SK-N-SH (cell line): ENCODE results near the gene PPP3R1. TPM values are rescaled to one million over a fixed set of nuclear protein-coding genes. Genes with fewer than 3 reads are reported as not detected.

Experiments
- CTCF ChIA-PET: fragments of 300-600, 350-600 bp; formaldehyde crosslinking; extraction: SDS; loops from one replicate; lab custom pipeline; 2021; lab: Yijun Ruan, JAX
- POLR2A ChIA-PET: fragments of 350-600 bp; sonication (Branson Sonifier 250); formaldehyde crosslinking; extraction: SDS; loops from one replicate; lab custom pipeline; 2020; ENCODE audit warnings: antibody characterized with exemption, inconsistent platforms; lab: Yijun Ruan, JAX
- DNase-seq: peaks from one replicate; pipeline ENCODE4 v3.0.0; 2012
- H2AFZ ChIP-seq: fragments of 200-600 bp; sonication (generic); 2 replicates; pipeline ENCODE4 v1.8.1; 2016; ENCODE audit warnings: antibody characterized with exemption, mild to moderate bottlenecking, low read depth
- H3F3A ChIP-seq: fragments of 200-600 bp; sonication (generic); replicated peaks from 2 replicates; pipeline ENCODE3; 2016; ENCODE audit warnings: antibody characterized with exemption, mild to moderate bottlenecking; ENCODE audit not compliant: insufficient read depth
- H3K27ac ChIP-seq, 2 experiments: fragments of 200-500 bp in 1 of 2; fragments of 200-600 bp in 1 of 2; sonication (Bioruptor generic) in 1 of 2; sonication (generic), shearing (Covaris generic) in 1 of 2; 2 replicates each; pipeline versions ENCODE4 v1.5.1 to v1.6.1; 2014 to 2016; ENCODE audit warnings: low read depth in 2 of 2, inconsistent platforms in 1 of 2, low read length in 1 of 2, mild to moderate bottlenecking in 1 of 2, mixed read lengths in 1 of 2
- H3K27me3 ChIP-seq: fragments of 200-600 bp; sonication (generic), shearing (Covaris generic); 2 replicates; pipeline ENCODE4 v1.6.1; 2016; ENCODE audit warnings: mixed run types; ENCODE audit not compliant: insufficient read depth
- H3K36me3 ChIP-seq, 2 experiments: fragments of 200-500 bp in 1 of 2; fragments of 200-600 bp in 1 of 2; sonication (Bioruptor generic) in 1 of 2; sonication (generic) in 1 of 2; replicated peaks in 1 of 2; 2 replicates each; pipeline versions ENCODE3 to v1.5.1; 2014 to 2016; ENCODE audit warnings: low read length in 1 of 2, mild to moderate bottlenecking in 1 of 2; ENCODE audit not compliant: insufficient read depth in 2 of 2, control insufficient read depth in 1 of 2
- H3K4me1 ChIP-seq, 2 experiments: fragments of 200-500 bp in 1 of 2; fragments of 200-600 bp in 1 of 2; sonication (Bioruptor generic) in 1 of 2; sonication (generic), shearing (Covaris generic) in 1 of 2; 2 replicates each; pipeline versions ENCODE4 v1.5.1 to v1.6.1; 2014 to 2016; ENCODE audit warnings: low read depth in 1 of 2, low read length in 1 of 2, mixed run types in 1 of 2; ENCODE audit not compliant: insufficient read depth in 2 of 2, control insufficient read depth in 1 of 2
- H3K4me2 ChIP-seq: fragments of 200-600 bp; sonication (generic), shearing (Covaris generic); 2 replicates; pipeline ENCODE4 v1.6.1; 2017; ENCODE audit warnings: mixed run types
- H3K4me3 ChIP-seq, 2 experiments: fragments of 200-500 bp in 1 of 2; fragments of 200-600 bp in 1 of 2; sonication (Bioruptor generic) in 1 of 2; sonication (generic), shearing (Covaris generic) in 1 of 2; 2 replicates each; pipeline versions ENCODE4 v1.5.1 to v1.8.1; 2014 to 2016; ENCODE audit warnings: low read depth in 2 of 2, inconsistent platforms in 1 of 2, low read length in 1 of 2, mild to moderate bottlenecking in 1 of 2, mixed read lengths in 1 of 2, moderate library complexity in 1 of 2
- H3K79me2 ChIP-seq: fragments of 200-600 bp; sonication (generic); 2 replicates; pipeline ENCODE4 v1.8.1; 2017; ENCODE audit warnings: mild to moderate bottlenecking; ENCODE audit not compliant: insufficient read depth
- H3K9ac ChIP-seq: fragments of 200-600 bp; sonication (generic); 2 replicates; pipeline ENCODE4 v1.6.1; 2017; ENCODE audit warnings: mixed run types
- H3K9me2 ChIP-seq: fragments of 200-600 bp; sonication (generic); 2 replicates; pipeline ENCODE4 v1.6.1; 2017; ENCODE audit warnings: mixed run types
- H3K9me3 ChIP-seq: fragments of 200-600 bp; sonication (generic); 2 replicates; pipeline ENCODE4 v1.6.1; 2017; ENCODE audit warnings: mixed run types, mild to moderate bottlenecking, moderate library complexity
- H4K20me1 ChIP-seq: fragments of 200-600 bp; sonication (generic); 2 replicates; pipeline ENCODE4 v1.6.1; 2017; ENCODE audit warnings: mild to moderate bottlenecking, mixed run types; ENCODE audit not compliant: insufficient read depth
- CTCF ChIP-seq: fragments of 200-600 bp; sonication (generic); IDR thresholded peaks from 2 replicates; pipeline ENCODE4 v1.6.1; 2017; ENCODE audit warnings: antibody characterized with exemption, mild to moderate bottlenecking, moderate library complexity
- ELF1 ChIP-seq: IDR thresholded peaks from 2 replicates; pipeline ENCODE4 v1.4.0; 2012
- FOSL2 ChIP-seq: IDR thresholded peaks from 2 replicates; pipeline ENCODE4 v1.4.0; 2012; ENCODE audit warnings: low read depth, mild to moderate bottlenecking, moderate library complexity, borderline replicate concordance
- FOXJ3 ChIP-seq: sonication (generic); formaldehyde crosslinking; IDR thresholded peaks from 2 replicates; pipeline ENCODE4 v1.5.1; 2020; ENCODE audit warnings: mild to moderate bottlenecking, missing genetic modification reagents
- GABPA ChIP-seq: IDR thresholded peaks from 2 replicates; pipeline ENCODE4 v1.4.0; 2012; ENCODE audit warnings: low read depth, mild to moderate bottlenecking
- GATA2 ChIP-seq: sonication (generic); formaldehyde crosslinking; IDR thresholded peaks from 2 replicates; pipeline ENCODE4 v1.5.0; 2020; ENCODE audit warnings: mild to moderate bottlenecking, missing genetic modification reagents
- JUND ChIP-seq: IDR thresholded peaks from 2 replicates; pipeline ENCODE4 v1.4.0; 2012
- MEF2A ChIP-seq: IDR thresholded peaks from 2 replicates; pipeline ENCODE4 v1.4.0; 2012; ENCODE audit warnings: low read depth, borderline replicate concordance
- MXI1 ChIP-seq: IDR thresholded peaks from 2 replicates; pipeline ENCODE4 v1.6.1; 2012; ENCODE audit warnings: mild to moderate bottlenecking, low read depth, low read length, improper control_type of control experiment
- NRF1 ChIP-seq: IDR thresholded peaks from 2 replicates; pipeline ENCODE4 v1.6.1; 2012; ENCODE audit warnings: low read depth, mild to moderate bottlenecking, low read length
- REST ChIP-seq: IDR thresholded peaks from 2 replicates; pipeline ENCODE4 v1.6.1; 2012; ENCODE audit warnings: mild to moderate bottlenecking, low read depth, low read length, moderate library complexity
- RFX5 ChIP-seq: IDR thresholded peaks from 2 replicates; pipeline ENCODE4 v1.6.1; 2012; ENCODE audit warnings: mild to moderate bottlenecking, improper control_type of control experiment, low read length
- RXRA ChIP-seq: IDR thresholded peaks from 2 replicates; pipeline ENCODE4 v1.4.0; 2012; ENCODE audit warnings: low read depth, mild to moderate bottlenecking, borderline replicate concordance
- SMC3 ChIP-seq: IDR thresholded peaks from 2 replicates; pipeline ENCODE4 v1.6.1; 2012; ENCODE audit warnings: low read depth, low read length, improper control_type of control experiment
- TAF1 ChIP-seq: IDR thresholded peaks from 2 replicates; pipeline ENCODE4 v1.6.1; 2012; ENCODE audit warnings: low read depth, mild to moderate bottlenecking, low read length, moderate library complexity, borderline replicate concordance
- TCF12 ChIP-seq: IDR thresholded peaks from 2 replicates; pipeline ENCODE4 v1.4.0; 2012
- YY1 ChIP-seq: IDR thresholded peaks from 2 replicates; pipeline ENCODE4 v1.4.0; 2012; ENCODE audit warnings: low read depth, mild to moderate bottlenecking
- WGBS: methylation state at CpG from one replicate; pipeline ENCODE4 v1.1.6; 2017; ENCODE audit warnings: low lambda C conversion rate; 5-methylcytosine and 5-hydroxymethylcytosine counted together
- polyA plus RNA-seq, 3 experiments: library from polyadenylated mRNA; depleted of rRNA; stranded (reverse); fragments of >200 nt; gene quantifications; 2 replicates each; pipeline ENCODE4 v1.2.3, GENCODE V29; 2012
- TF ChIP-seq, protein P1 (sequence below): IDR thresholded peaks from 2 replicates; pipeline ENCODE4 v1.4.0; 2012; ENCODE audit warnings: low read depth
- TF ChIP-seq, protein P2 (sequence below): fragments of 150-350 bp; IDR thresholded peaks from 2 replicates; pipeline ENCODE4 v1.6.1; 2017; ENCODE audit warnings: antibody characterized with exemption, low read length, low read depth, borderline replicate concordance
- TF ChIP-seq, protein P3 (sequence below): IDR thresholded peaks from 2 replicates; pipeline ENCODE4; 2012

The PPP3R1 gene
- polyA plus RNA-seq, 1 of the 3 experiments (the other 2 are of a cell fraction): 12.0 TPM

- Histone ChIP-seq H3F3A (peaks cover 35% of the 10 kb centered on the region), H3K4me2 (no peak overlapping the region), H2AFZ (no peak overlapping the region), H3K27me3 (no peaks in the 10 kb centered on the region), H3K4me1 (peaks cover 20 to 26% of the 10 kb centered on the region in 2 experiments; a peak in 3 of 4 replicates), H3K36me3 (peaks cover 8 to 26% of the 10 kb centered on the region in 2 experiments), H3K79me2 (peaks cover 100% of the 10 kb centered on the region), H3K9me3 (no peaks in the 10 kb centered on the region), H4K20me1 (peaks cover 99% of the 10 kb centered on the region), H3K4me3 (no peak overlapping the region), H3K27ac (peak overlapping the region; percentile 0 to 24; a peak in 3 of 4 replicates), H3K9ac (no peak overlapping the region), H3K9me2 (no peaks in the 10 kb centered on the region)
- POLR2A ChIA-PET: no interaction called here
- DNase-seq: no peak
- 53% methylated on average over 2 of the region's 2 CpGs for WGBS
- TF ChIP-seq GABPA (no peak), RXRA (no peak), MEF2A (no peak), CTCF (no peak), SMC3 (no peak), FOSL2 (no peak), JUND (no peak)
- TF ChIP-seq, protein P1, sequence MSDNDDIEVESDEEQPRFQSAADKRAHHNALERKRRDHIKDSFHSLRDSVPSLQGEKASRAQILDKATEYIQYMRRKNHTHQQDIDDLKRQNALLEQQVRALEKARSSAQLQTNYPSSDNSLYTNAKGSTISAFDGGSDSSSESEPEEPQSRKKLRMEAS: no peak
- TF ChIP-seq, protein P2, sequence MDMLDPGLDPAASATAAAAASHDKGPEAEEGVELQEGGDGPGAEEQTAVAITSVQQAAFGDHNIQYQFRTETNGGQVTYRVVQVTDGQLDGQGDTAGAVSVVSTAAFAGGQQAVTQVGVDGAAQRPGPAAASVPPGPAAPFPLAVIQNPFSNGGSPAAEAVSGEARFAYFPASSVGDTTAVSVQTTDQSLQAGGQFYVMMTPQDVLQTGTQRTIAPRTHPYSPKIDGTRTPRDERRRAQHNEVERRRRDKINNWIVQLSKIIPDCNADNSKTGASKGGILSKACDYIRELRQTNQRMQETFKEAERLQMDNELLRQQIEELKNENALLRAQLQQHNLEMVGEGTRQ: no peak
- CTCF ChIA-PET: interaction anchor here (1.1 to 1.4 kb wide), 2 partner anchors 9 to 27 kb away, joined by 3 to 5 read pairs; no protein-coding TSS in a partner anchor
Observed at GRCh38 chr2:68223419-68223818, 28.9 kb downstream of the PPP3R1 start.

DNA sequence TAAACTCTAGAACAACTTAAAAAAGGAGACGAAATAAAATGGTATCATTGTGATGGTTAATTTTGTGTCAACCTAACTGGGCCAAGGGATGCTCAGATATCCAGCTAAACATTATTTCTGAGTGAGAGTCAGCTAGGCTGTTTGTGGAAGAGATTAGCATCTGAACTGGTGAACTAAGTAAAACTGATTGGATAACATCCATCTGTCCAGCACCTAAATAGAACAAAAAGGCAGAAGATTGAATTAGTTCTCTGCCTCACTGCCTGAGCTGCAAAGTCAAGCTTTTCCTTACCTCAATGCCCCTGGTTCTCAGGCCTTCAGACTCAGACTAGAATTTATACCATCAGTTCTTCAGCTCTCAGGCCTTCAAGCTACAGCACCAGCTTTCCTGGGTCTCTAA lies 30.0 kb downstream of the PPP3R1 start:
- peaks cover 30% of the 10 kb centered on the region in 2 experiments; a peak in 3 of 4 replicates for H3K4me1 ChIP-seq
- H3K27ac ChIP-seq: peak overlapping the region; percentile 24 to 92
- WGBS: 93% methylated on average over 1 of the region's 1 CpG
- peaks cover 8 to 26% of the 10 kb centered on the region in 2 experiments for H3K36me3 ChIP-seq
- ChIA-PET POLR2A (no interaction called here), CTCF (interaction anchor here (1.0 kb wide), 1 partner anchor 100 kb away, joined by 4 read pairs; no protein-coding TSS in a partner anchor)
- H3K9ac ChIP-seq: no peak overlapping the region
- H4K20me1 ChIP-seq: peaks cover 99% of the 10 kb centered on the region
- no peaks in the 10 kb centered on the region for H3K9me3 ChIP-seq
- peak; percentile 13 for DNase-seq
- H2AFZ ChIP-seq: no peak overlapping the region
- H3K9me2 ChIP-seq: no peaks in the 10 kb centered on the region
- H3F3A ChIP-seq: peaks cover 24% of the 10 kb centered on the region
- H3K79me2 ChIP-seq: peaks cover 100% of the 10 kb centered on the region
- H3K27me3 ChIP-seq: no peaks in the 10 kb centered on the region
- H3K4me3 ChIP-seq: no peak overlapping the region
- no peak overlapping the region for H3K4me2 ChIP-seq
- no peak for TF ChIP-seq YY1
- TF ChIP-seq ELF1: no peak
- TF ChIP-seq RXRA: no peak
- TF ChIP-seq TAF1: no peak
- no peak for TF ChIP-seq FOXJ3 (CRISPR knock-in tag)
- peak; percentile 71 for TF ChIP-seq GATA2 (CRISPR knock-in tag)
- TF ChIP-seq TCF12: no peak
- TF ChIP-seq RFX5: 0 out of 2 replicates have a peak, but pooled peaks have one; percentile 22
- TF ChIP-seq, protein P2: no peak
- TF ChIP-seq FOSL2: no peak
- no peak for TF ChIP-seq REST
- TF ChIP-seq, protein P3, sequence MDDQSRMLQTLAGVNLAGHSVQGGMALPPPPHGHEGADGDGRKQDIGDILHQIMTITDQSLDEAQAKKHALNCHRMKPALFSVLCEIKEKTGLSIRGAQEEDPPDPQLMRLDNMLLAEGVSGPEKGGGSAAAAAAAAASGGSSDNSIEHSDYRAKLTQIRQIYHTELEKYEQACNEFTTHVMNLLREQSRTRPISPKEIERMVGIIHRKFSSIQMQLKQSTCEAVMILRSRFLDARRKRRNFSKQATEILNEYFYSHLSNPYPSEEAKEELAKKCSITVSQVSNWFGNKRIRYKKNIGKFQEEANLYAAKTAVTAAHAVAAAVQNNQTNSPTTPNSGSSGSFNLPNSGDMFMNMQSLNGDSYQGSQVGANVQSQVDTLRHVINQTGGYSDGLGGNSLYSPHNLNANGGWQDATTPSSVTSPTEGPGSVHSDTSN: no peak
- no peak for TF ChIP-seq MXI1
- no peak for TF ChIP-seq NRF1
